Left renal cortex interstitium (tissue), 4 donors: ENCODE results near the gene MPI. TPM values are rescaled to one million over a fixed set of nuclear protein-coding genes. Genes with fewer than 3 reads are reported as not detected.
A peak's percentile ranks its signal among the peaks of the same experiment; 100 is the strongest.
"Not testable (repeated sequence)": the region's sequence is repeated elsewhere in the genome, so short reads cannot be mapped to it uniquely, and the experiment has no call there.

ENCODE experiments used
- DNase-seq, 4 donors: peaks; one replicate each; pipeline ENCODE4 v3.0.0-alpha.2; 2013; ENCODE audit warnings: low read depth in 4 of 4, low spot score in 2 of 4, missing footprints in 1 of 4
- polyA plus RNA-seq, 4 donors: library from polyadenylated mRNA; unstranded; fragments of 120-200 nt; gene quantifications; one replicate each; pipeline ENCODE4 v1.2.1, GENCODE V29; 2013; ENCODE audit not compliant: insufficient read length in 4 of 4

Gene MPI
- polyA plus RNA-seq, 4 donors = 60.5 to 76.7 (median 63.1) TPM

- no peak for DNase-seq
Measured at GRCh38 chr15:74920456-74920855, 30.6 kb downstream of the MPI start.

- no peak for DNase-seq
Measured at GRCh38 chr15:74924525-74924924, 34.7 kb downstream of the MPI start.

- DNase-seq = no peak
Measured at GRCh38 chr15:74928771-74929198, 38.9 kb downstream of the MPI start.

- DNase-seq = no peak
Measured at GRCh38 chr15:74933573-74933972, 43.7 kb downstream of the MPI start.

- DNase-seq = not testable (repeated sequence)
Measured at GRCh38 chr15:74935193-74935592, 45.4 kb downstream of the MPI start.

GRCh38 chr15:74937272-74937589 lies 47.4 kb downstream of the MPI start:
- DNase-seq = no peak

- peak; percentile 79 to 93 (median 90) for DNase-seq
Measured at GRCh38 chr15:74937590-74938371, 47.9 kb downstream of the MPI start, which contains the start of gene COX5A. COX5A (minus strand) TSS chr15:74938073; CDS start chr15:74938014, 59 bp downstream.

GRCh38 chr15:74950078-74950908 lies 60.5 kb downstream of the MPI start:
- no peak for DNase-seq

- DNase-seq = no peak
Measured at GRCh38 chr15:74951006-74951405, 61.2 kb downstream of the MPI start.

Other genes starting within 250 kb of the MPI start
- 10 to 100 TPM; 37.5 to 43.0 (median 40.6) TPM for gene EDC3, start 194.0 kb upstream of the MPI start, polyA plus RNA-seq
- under 1 TPM in 1 of 4 donors, not detected in 3; 0.20 TPM for gene CYP1A1, start 164.5 kb upstream of the MPI start, polyA plus RNA-seq
- under 1 TPM; 0.10 to 0.25 (median 0.19) TPM for gene CYP1A2, start 141.2 kb upstream of the MPI start, polyA plus RNA-seq
- 10 to 100 TPM; 45.4 to 51.3 (median 46.4) TPM for gene CSK, start 108.0 kb upstream of the MPI start, polyA plus RNA-seq
- gene LMAN1L, start 77.2 kb upstream of the MPI start, polyA plus RNA-seq = not detected
- gene CPLX3, start 63.4 kb upstream of the MPI start, polyA plus RNA-seq = under 1 TPM in 1 of 4 donors, not detected in 3; 0.07 TPM
- gene ULK3, start 46.9 kb upstream of the MPI start, polyA plus RNA-seq = 10 to 100 TPM; 30.5 to 36.2 (median 33.7) TPM
- gene SCAMP2, start 16.7 kb upstream of the MPI start, polyA plus RNA-seq = 10 to 100 TPM; 68.4 to 78.0 (median 72.7) TPM
- gene FAM219B, start 16.8 kb downstream of the MPI start, polyA plus RNA-seq = 10 to 100 TPM; 52.4 to 59.7 (median 57.6) TPM
- 100 to 1,000 TPM; 191 to 233 (median 208) TPM for gene COX5A, start 48.0 kb downstream of the MPI start, polyA plus RNA-seq
- gene RPP25, start 66.7 kb downstream of the MPI start, polyA plus RNA-seq = 1 to 10 TPM; 2.0 to 3.4 (median 2.9) TPM
- gene SCAMP5, start 105.5 kb downstream of the MPI start, polyA plus RNA-seq = 10 to 100 TPM; 19.5 to 30.0 (median 25.7) TPM
- 10 to 100 TPM; 11.1 to 15.1 (median 14.3) TPM for gene PPCDC, start 133.5 kb downstream of the MPI start, polyA plus RNA-seq